ENCODE measurements around the gene UBE3B.

UBE3B gene

GRCh38 chr12:109523071-109523470 lies 45.6 kb downstream of the UBE3B start:
- TF ChIP-seq EZH2phosphoT487 (IDR thresholded peaks at IDR 0.05; ENCODE audit: borderline replicate concordance, low read length) (no peak), CTCF (IDR thresholded peaks at IDR 0.05; ENCODE audit: low read depth, low read length, poor library complexity, severe bottlenecking) (no peak)
- H3F3A ChIP-seq (ENCODE audit: control insufficient read depth, insufficient read depth): no peaks in the 10 kb centered on the region
- peaks cover 18% of the 10 kb centered on the region for H3K36me3 ChIP-seq (ENCODE audit: control insufficient read depth, low read length)
- H3K4me3 ChIP-seq (ENCODE audit: low read length): no peak overlapping the region
- no peaks in the 10 kb centered on the region for H3K9me2 ChIP-seq (replicated peaks; ENCODE audit: control insufficient read depth, low read length)
- H4K20me1 ChIP-seq (ENCODE audit: control insufficient read depth, insufficient read depth, low read depth, low read length): no peaks in the 10 kb centered on the region
- H3K4me1 ChIP-seq (ENCODE audit: control insufficient read depth, low read length): no peaks in the 10 kb centered on the region
- H3K79me2 ChIP-seq (ENCODE audit: control insufficient read depth, low read length): no peaks in the 10 kb centered on the region
- H3K27me3 ChIP-seq (ENCODE audit: control insufficient read depth, low read length): no peaks in the 10 kb centered on the region
- no peaks in the 10 kb centered on the region for H3K9me3 ChIP-seq (ENCODE audit: control insufficient read depth, insufficient read depth, low read length)
- H3K4me2 ChIP-seq (ENCODE audit: low read length): no peak overlapping the region
- no peak overlapping the region for H3K27ac ChIP-seq (ENCODE audit: low read depth, low read length)

GRCh38 chr12:109523504-109523903 lies 46.1 kb downstream of the UBE3B start:
- TF ChIP-seq CTCF (IDR thresholded peaks at IDR 0.05; ENCODE audit: low read depth, low read length, poor library complexity, severe bottlenecking): no peak
- Histone ChIP-seq H3F3A (ENCODE audit: control insufficient read depth, insufficient read depth) (no peaks in the 10 kb centered on the region), H3K4me3 (ENCODE audit: low read length) (no peak overlapping the region), H4K20me1 (ENCODE audit: control insufficient read depth, insufficient read depth, low read depth, low read length) (no peaks in the 10 kb centered on the region), H3K9me2 (replicated peaks; ENCODE audit: control insufficient read depth, low read length) (no peaks in the 10 kb centered on the region), H3K9me3 (ENCODE audit: control insufficient read depth, insufficient read depth, low read length) (no peaks in the 10 kb centered on the region), H3K4me1 (ENCODE audit: control insufficient read depth, low read length) (no peaks in the 10 kb centered on the region), H3K4me2 (ENCODE audit: low read length) (no peak overlapping the region), H3K27ac (ENCODE audit: low read depth, low read length) (no peak overlapping the region), H3K36me3 (ENCODE audit: control insufficient read depth, low read length) (peaks cover 14% of the 10 kb centered on the region), H3K27me3 (ENCODE audit: control insufficient read depth, low read length) (no peaks in the 10 kb centered on the region), H3K79me2 (ENCODE audit: control insufficient read depth, low read length) (no peaks in the 10 kb centered on the region)

GRCh38 chr12:109524466-109525278 lies 47.2 kb downstream of the UBE3B start:
- no peaks in the 10 kb centered on the region for H3K79me2 ChIP-seq (ENCODE audit: control insufficient read depth, low read length)
- no peaks in the 10 kb centered on the region for H3K4me1 ChIP-seq (ENCODE audit: control insufficient read depth, low read length)
- no peaks in the 10 kb centered on the region for H3K27me3 ChIP-seq (ENCODE audit: control insufficient read depth, low read length)
- TF ChIP-seq CTCF (IDR thresholded peaks at IDR 0.05; ENCODE audit: low read depth, low read length, poor library complexity, severe bottlenecking) (no peak), EZH2phosphoT487 (IDR thresholded peaks at IDR 0.05; ENCODE audit: borderline replicate concordance, low read length) (no peak)
- no peak overlapping the region for H3K27ac ChIP-seq (ENCODE audit: low read depth, low read length)
- H3K4me3 ChIP-seq (ENCODE audit: low read length): no peak overlapping the region
- no peaks in the 10 kb centered on the region for H4K20me1 ChIP-seq (ENCODE audit: control insufficient read depth, insufficient read depth, low read depth, low read length)
- H3K9me2 ChIP-seq (replicated peaks; ENCODE audit: control insufficient read depth, low read length): no peaks in the 10 kb centered on the region
- H3K4me2 ChIP-seq (ENCODE audit: low read length): no peak overlapping the region
- H3K9me3 ChIP-seq (ENCODE audit: control insufficient read depth, insufficient read depth, low read length): no peaks in the 10 kb centered on the region
- H3F3A ChIP-seq (ENCODE audit: control insufficient read depth, insufficient read depth): no peaks in the 10 kb centered on the region
- H3K36me3 ChIP-seq (ENCODE audit: control insufficient read depth, low read length): 0 out of 2 replicates have a peak, but pooled peaks cover 6% of the 10 kb centered on the region

Measured in DOHH2 (cell line).